Skin of body (tissue), 2 donors: ENCODE results near the gene RGL1. TPM values are rescaled to one million over a fixed set of nuclear protein-coding genes. Genes with fewer than 3 reads are reported as not detected.
A peak's percentile ranks its signal among the peaks of the same experiment; 100 is the strongest.

ENCODE experiments used
- DNase-seq: peaks from one replicate; lab custom pipeline; 2025; lab: John Stamatoyannopoulos, UW
- total RNA-seq: library from RNA; depleted of rRNA; stranded (reverse); fragments of >200 nt; gene quantifications from one replicate; pipeline ENCODE4 v1.2.3, GENCODE V29; 2014

The RGL1 gene
- total RNA-seq, 1 donor from 2014 or later, result 39.4 TPM

GRCh38 chr1:183887826-183888819 lies 83.2 kb downstream of the RGL1 start:
- no peak for DNase-seq

GRCh38 chr1:183889095-183889494 lies 84.2 kb downstream of the RGL1 start:
- no peak for DNase-seq

DNA sequence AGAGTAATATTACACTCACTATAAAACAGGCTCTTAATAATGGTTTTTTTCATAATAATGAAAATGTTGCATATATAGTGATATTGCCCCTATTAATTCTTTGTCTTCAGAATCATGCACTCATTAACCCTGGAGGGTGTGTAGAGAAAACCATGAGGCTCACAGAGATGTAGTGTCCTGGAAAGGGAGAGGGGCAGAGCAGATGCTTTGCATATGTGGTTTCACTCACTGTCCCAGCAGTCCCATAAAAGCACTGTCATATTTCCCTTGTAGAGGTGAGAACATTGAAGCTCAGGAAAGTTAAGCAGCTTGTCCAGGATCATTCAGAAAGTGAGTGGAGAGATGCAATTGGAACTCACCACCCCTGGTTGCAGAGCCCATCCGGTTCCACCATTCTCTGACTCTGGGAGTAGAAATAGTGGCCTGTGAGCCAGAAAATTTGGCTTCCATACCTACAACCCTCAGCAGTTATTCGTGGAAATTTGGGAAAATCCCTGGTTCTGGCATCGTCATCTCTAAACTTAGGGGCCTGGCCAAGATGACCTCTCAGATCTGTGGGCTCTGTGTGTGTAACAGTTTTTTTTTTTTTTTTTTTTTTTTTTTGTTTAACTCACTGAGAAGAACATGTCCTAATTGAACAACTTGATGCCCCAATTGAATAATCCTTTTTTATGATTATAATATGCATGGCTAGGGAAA lies 86.4 kb downstream of the RGL1 start:
- DNase-seq, result no peak

DNA sequence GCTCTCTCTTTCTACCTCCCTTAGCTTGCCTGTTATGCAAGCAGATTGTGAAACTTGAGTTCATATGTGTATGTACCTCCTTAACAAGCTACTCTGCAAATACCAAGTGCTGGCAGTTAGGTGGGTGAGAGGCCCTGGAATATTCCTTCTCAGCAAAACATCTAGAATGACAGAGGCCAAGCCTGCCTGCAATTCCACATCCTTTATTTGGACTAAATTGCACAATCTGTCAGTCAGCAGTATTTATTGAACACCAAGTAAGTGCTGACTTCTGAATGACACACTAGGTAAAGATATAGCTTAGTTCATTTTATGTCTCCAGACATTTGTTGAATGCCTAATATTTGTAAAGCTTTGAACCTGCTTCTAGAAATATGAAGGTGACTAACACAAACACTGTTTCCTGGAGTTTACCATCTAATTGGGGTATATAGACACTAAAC lies 87.5 kb downstream of the RGL1 start:
- no peak for DNase-seq

- no peak for DNase-seq
Observed at GRCh38 chr1:183893561-183894289, 88.8 kb downstream of the RGL1 start.

GRCh38 chr1:183894290-183894565 lies 89.3 kb downstream of the RGL1 start:
- no peak for DNase-seq

DNA sequence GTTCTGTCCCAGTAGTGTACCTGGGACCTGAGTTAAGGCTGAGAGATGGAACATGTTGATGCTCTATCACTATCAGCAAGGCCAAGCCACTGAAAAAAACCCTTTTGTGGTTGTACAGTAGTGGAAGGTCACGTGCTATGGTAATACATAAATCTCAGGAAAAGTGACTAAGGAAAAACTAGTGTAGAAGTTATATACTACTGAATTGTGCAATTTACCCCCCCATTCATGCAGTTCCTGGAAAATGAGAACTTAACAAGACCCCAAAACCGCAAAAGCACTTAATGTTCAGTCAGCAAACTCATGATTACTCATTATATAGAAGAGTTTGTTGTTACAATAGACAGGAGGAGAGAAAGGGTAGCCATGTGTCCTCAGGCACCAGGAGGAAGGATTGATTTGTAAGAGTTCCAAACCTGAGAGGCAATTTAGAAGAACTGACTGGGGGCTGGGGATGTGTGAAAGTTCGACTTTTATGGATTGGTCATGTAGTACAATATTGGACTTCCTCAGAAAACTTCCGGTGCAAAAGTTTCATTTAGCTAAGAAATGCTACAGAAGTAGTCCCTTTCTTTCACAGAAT lies 91.6 kb downstream of the RGL1 start:
- no peak for DNase-seq

GRCh38 chr1:183898001-183898396 lies 93.1 kb downstream of the RGL1 start:
- DNase-seq, result no peak

- no peak for DNase-seq
Observed at GRCh38 chr1:183898610-183899009, 93.7 kb downstream of the RGL1 start.

DNA sequence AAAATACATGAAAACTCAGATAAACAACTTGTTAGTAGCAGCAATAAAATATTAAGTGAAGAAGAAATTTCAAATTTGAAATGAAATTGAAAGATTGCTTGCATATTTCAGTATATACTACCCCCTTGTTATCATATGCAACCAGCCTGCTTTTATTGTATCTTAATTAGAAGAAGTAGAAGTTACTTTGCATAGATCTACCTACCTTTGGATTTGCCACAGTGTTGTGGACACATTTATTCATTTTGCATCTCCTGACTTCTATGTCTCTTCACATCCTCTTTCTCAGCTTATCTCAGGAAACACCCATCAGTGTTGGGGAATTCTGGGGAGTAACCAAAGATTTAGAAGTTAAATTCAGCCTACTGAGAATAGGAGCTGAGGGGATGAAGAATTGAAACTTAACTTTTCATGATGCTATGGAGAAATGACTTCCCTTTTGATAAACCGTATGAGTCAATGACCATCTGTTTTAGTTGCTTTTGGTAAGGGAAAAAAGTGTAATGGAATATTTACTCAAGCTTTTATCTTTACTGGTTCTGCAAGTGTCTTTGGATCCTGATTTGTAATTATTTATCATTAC lies 96.9 kb downstream of the RGL1 start:
- no peak for DNase-seq

- no peak for DNase-seq
Observed at GRCh38 chr1:183903101-183903500, 98.2 kb downstream of the RGL1 start.

DNA sequence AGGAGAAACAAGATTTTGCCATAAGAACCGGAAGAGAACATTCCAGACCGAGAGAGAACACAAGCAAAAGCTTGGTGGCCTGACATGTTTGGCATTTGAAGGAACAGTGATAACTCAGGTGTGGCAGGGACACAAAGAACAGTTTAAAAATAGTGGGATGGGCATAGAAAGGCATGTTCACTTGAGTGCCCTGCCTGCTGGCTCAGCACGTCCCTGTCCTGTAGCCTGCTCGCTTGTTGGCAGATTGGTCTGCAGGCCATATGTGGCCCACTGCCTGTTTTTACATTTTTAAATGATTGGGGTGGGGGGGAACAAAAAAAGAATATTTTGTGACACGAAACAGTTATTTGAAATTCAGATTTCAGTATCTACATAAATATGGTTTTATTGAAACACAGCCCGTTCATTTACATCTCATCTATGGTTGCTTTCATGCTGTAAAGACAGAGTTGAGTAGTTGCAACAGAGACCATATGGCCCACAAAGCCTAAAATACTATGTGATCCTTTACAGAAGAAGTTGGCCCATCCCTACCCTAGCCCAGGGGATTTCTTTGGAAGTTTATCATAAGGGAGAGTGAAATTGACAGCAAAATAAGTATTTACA lies 100.7 kb downstream of the RGL1 start:
- no peak for DNase-seq

DNA sequence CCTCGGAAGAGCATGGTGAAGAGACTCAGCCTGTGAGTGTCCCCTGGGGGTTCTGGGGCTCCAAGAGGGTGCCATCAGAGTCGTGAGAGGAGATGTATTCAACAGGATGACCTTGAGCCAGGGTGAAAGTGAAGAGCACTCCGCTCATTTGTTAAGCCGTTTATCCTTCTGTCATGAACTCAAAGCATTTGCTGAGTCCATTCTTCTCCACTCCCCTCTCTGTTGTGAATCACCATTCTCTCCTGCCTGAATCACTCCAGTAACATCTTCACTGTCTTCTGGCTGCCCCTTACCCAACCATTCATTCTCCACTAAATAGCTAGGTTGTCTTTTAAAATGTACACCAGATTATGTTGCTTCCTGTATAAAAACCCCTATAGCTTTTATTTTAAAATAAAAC lies 102.2 kb downstream of the RGL1 start:
- no peak for DNase-seq

- no peak for DNase-seq
Observed at GRCh38 chr1:183908079-183908478, 103.2 kb downstream of the RGL1 start.

GRCh38 chr1:183909672-183910071 lies 104.8 kb downstream of the RGL1 start:
- DNase-seq, result no peak

- DNase-seq, result peak; percentile 40
Observed at GRCh38 chr1:183910845-183911244, 105.9 kb downstream of the RGL1 start.

DNA sequence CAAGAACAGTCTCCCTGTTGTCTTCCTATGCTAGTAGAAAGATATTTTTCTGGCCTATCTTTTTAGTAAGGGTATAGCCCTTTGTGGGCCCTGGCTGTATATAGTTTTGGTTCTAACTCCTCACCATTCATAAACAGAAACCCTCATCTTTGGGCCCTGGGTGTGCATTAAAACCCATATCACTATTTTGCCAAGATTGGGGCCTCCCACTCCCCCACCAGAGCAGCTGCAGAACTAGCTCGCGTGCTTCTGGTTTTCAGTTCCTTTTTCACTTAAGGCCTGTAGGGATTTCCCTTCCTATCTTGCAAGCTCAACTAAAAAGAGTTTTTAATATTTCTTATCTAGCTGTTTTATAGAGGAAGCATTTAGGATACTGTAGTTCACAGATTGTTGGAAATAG lies 106.4 kb downstream of the RGL1 start:
- no peak for DNase-seq

- no peak for DNase-seq
Observed at GRCh38 chr1:183912265-183912886, 107.5 kb downstream of the RGL1 start.

DNA sequence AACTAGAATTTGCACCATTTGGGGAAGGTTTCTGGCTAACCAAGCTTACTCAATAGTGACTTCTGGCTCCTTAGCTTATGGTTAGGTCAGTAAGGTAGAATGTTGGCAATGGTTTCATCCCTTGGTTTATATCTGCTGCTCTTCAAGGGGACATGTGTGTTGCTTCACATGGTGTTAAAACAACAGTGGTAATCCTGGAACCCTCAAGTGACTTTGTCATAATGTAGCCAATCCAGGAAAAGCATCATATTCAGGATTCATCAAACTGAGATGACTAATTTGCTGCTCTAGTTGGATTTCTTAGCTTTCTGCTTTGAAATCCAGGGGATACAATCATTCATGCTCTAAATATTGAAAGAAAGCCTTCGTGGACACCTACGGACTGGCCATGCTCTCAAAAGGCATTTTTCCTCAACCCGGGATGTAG lies 108.7 kb downstream of the RGL1 start:
- no peak for DNase-seq

- DNase-seq, result no peak
Observed at GRCh38 chr1:183914276-183914675, 109.4 kb downstream of the RGL1 start.
